Limb (tissue), 2 donors: ENCODE measurements around the gene USP48.
A peak's percentile ranks its signal among the peaks of the same experiment; 100 is the strongest.

ENCODE experiments used
- DNase-seq, 2 donors: peaks; one replicate each; pipeline ENCODE4 v3.0.0-alpha.2; 2016; ENCODE audit errors: extremely low spot score in 2 of 2

The USP48 gene

DNA sequence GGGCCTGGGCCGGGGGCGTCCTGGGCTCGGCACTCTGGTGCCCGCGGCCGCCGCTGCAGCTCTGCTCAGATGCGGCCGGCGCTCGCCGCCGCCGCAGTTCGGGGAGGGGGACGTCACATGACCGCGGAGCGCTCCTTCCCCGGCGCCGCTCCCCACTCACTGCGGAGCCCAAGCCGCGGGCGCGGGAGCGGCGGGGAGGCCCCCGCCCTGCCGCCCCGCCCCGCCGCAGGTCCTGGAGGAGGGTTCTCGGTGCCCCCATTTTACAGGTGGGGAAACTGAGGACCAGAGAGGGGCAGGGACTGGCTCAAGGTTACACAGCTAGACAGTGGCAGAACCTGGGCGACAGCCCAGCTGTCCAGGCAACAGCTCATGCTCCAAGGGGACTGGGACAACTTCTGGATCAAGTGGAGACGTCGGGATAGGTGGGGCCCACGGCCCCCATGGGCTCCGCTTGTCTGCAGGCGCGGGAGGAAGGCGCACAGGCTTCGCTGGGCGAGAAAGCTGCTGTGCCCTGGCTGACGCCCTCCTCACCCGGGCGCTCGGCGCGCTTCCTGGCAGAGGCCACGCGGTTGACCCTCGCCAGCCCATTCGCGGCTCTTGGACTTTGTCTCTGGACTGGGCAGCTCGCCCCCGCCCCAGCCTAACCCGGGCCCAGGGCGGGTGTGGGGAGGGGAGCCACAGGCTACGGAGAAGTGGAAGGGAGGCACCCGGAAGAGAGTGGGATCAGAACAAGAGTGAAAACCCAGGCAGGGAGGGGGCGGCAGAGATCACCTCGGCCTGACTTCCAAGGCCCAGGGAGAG, 113.5 kb downstream of the USP48 start, which contains the start of gene RAP1GAP:
RAP1GAP (minus strand) TSS at position 100 of the 801 bp plus-strand sequence. CDS start 49,325 bp downstream, outside the sequence.
- DNase-seq: peak in 1 of 2 donors; percentile 69

DNA sequence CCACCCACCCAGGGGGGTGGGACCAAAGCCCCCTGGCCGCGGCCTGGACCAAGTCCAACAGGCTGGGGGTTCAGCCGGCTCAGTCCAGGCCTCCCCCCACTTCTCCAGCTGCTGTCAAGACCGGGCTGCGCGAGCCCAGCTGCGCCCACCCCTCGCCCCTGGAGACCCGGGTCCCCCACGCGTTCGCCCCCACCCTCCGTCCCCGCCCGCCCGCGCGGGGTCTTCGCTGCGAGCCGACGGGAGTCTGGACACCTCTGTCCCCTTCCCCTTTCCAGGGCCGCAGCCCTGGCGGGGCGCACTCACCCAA, 114.0 kb downstream of the USP48 start:
- peak in 1 of 2 donors; percentile 63 for DNase-seq

DNA sequence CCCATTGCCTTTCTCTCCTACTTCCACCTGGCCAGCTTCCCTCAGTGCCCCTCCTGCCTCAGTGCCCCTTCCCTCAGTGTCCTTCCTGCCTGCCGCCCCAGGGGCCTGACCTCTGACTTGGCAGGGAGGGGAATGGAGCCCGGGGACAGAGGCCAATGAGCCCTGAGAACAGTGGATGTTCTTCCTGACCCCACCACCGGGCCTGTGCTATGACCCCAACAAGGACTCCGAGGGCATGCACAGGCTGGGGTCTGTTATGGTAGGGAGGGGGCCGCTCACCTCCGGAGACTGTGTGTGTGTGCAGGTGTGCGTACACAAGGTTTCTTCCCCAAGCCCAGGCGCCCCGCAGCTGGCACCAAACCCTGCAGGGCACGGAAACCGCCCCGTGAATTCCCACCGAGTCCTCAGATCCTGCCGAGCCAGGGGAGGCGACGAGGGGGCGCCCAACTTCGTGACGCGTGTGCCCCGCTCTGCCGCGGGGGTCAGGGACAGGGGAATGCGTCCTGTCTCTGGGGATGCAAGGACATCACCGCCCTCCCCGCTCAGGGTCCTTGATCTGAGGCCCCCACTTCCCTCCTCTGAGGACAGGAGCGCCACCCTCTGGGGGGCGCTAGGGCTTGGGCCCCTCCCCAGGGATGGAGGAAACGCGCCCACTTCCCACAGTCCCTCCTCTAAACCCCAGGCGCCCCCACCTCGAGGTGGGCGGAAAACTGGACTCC, 114.6 kb downstream of the USP48 start:
- DNase-seq: peak in 1 of 2 donors; percentile 43

DNA sequence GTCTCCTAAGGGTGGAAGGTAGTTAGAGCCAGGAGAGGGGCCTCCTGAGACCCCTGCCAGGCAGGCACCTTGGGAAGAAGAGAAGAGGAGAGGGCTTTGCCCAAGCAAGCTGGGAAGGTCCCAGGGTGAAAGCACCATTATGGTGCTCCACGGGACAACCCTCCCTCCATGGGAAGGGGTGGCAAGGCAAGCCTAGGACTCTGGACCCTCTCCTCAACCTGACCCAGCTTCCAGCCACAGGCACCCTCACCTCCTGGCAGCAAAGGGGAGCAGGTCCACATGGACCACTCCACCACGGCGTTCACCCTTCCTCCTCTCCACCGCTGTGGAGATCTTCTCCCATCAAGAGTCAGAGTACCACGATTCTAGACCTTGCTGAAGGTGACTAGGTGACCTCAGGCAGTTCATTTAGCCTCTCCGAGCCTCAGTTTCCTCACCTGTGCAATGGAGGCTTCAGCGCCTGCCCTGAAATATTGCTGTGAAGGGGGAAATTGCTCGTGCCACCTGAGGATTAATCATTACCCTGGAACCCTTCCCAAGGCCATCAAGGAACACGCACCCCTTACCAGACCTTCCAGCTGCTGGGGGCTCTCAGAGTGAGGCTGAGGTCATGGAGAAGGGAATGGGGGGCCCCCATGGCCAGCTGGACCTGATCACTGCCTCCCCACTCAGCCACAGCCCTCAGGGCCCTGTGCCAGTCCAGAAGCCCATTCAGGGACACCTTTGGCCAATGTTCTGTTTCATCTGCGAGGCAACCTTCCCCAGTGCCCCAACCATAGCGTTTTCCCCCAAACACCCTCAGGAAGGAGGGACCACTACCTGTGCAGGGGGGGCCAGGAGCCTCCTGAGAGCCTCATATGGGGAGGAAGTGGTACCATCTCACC, 115.4 kb downstream of the USP48 start:
- DNase-seq: no peak

DNA sequence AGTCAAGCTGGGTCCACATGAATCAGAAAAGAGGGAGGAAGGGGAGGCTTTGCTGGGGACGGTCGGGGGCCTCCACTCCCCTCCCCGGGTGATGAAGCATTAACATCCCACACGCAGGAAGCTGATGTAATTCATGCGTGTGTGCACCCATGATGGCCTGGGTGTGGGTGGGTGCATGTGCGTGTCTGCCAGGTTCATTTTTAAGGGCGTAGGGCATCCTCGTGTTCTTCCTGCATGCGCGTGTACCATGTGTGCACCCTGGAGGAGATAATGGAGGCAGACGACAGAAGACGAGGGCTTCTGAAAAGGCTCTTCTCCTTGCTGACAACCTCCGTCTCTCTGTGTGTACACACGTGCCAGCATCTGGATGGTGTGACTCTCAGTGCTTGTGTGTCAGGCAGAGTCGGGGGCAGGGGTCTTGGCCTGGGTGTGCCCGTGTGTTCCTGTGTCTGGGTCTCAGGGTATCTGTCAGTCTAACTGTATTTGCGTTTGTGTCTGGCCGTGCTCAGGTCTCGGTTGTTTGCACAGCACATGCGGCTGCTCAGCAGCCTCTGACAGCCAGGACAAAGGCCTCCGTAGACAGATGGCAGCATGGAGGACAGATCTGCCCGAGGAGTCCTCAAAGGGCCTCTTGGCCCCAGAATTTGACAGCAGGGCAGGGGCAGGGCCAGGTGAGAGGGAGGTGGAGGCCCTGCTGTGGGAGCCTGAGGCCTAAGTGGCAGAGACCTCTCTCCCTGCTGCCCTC, 116.2 kb downstream of the USP48 start:
- peak in 1 of 2 donors; percentile 31 for DNase-seq

DNA sequence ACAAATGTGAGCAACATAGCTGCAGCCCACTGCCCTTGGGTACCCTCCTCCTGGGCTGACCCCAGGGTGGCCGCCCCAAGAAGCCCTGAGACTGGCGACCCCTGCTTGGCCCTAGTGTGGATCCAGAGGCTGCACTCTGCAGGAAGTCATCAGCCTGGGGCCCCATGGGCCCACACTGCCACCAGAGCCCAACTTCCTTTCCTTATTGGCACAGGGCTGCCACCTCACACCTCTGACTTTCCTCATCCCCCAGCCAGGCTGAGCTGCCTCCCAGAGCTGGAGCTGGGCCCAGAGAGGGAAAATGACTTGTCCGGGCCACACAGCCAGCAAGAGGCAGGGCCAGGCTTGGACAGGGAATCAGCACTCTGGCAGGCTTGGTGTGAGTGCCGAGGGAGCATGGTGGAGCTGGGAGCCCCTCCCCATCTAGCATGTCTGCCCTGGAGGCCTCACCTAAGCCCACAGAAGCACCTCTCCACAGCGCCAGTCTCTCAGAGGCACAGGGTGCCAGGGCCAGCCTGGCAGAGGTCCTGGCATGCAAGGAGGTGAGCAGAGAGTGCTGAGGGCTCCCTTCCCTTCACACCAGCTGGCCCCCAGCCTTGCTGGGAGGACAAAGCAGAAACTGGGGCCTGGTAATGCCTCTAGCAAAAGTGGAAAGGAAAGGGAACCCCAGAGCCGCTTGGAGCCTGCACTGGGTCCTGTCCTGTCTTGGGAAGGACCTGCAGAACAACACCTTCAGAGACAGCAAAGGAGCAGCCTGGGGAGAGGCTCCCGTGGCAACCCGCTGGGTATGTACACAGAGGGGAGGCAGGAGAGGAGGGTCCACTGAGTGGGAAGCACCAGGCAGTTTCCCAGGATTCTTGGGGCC, 117.0 kb downstream of the USP48 start:
- DNase-seq: no peak

DNA sequence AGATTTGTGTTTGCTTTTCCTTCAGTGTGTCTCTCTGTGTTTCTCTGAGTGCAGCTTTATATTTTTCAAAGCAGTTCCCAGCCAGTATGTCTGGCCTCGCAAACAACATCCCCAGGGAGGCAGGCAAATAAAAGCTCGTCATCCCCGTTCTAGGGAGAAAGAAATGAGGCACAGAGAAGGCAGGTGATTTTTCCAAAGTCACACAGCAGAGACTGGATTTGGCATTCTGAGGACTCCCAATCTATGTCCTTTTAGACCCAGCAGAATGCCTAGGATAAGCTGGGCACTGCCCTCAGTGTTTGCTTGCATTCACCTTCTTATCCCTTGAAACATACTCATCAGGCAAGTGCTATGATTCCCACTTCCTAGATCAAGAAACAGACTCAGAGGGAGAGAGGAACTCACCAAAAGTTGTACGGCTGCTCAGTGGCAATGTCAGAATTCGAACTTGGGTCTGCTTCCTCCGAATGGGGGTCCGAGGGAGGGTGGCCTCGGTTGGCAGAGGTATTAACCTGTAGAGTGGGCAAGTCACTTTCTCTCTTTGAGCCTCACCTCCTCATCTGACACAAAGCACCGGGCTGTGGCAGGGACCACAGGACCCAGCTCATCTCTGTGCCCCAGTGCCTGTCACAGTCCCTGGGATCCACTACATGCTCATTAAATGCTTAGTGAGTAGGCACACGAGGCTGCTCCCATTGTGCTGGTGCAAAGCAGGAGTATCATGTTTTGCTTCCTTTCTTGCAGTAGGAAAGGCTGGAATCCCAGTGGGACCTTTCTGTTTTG, 118.0 kb downstream of the USP48 start:
- no peak for DNase-seq

DNA sequence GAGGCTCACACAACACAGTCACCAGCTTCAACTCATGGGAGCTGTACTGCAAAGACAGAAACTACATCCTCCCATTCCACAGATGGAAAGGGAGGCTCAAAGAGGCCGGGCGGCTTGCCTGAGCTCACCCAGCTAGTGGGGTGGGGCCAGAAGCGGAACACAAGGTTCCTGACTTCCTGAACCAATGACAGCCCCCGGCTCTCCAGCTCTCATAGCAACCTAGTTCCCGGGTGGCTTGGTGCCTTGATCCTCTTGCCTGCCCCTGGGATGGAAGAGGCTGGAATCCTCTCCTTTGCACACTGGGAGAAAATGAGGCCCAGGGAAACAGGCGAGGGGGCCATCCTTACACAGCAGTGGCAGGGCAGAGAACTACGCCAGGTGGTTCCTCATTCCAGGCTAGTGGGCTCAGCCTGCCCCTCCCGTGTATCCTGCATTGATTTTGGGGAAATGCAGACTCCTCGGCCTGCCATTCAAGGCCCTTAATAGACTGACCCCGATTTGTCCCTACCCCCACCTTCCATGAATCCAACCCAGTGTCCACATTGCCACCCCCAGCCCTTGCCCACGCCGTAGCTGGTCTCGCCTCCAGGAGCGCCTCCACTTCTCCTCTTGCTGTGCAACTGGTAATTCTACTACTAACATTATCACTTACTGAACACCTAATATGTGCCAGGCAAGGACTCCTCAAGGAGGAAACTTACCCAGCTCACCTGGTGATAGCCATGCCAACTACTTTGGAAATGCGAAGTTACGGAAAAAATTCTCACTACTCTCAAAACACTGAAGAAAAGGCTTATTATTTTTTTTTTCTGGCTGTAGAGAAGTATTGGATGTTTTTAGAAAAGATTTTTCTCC, 118.8 kb downstream of the USP48 start:
- no peak for DNase-seq

DNA sequence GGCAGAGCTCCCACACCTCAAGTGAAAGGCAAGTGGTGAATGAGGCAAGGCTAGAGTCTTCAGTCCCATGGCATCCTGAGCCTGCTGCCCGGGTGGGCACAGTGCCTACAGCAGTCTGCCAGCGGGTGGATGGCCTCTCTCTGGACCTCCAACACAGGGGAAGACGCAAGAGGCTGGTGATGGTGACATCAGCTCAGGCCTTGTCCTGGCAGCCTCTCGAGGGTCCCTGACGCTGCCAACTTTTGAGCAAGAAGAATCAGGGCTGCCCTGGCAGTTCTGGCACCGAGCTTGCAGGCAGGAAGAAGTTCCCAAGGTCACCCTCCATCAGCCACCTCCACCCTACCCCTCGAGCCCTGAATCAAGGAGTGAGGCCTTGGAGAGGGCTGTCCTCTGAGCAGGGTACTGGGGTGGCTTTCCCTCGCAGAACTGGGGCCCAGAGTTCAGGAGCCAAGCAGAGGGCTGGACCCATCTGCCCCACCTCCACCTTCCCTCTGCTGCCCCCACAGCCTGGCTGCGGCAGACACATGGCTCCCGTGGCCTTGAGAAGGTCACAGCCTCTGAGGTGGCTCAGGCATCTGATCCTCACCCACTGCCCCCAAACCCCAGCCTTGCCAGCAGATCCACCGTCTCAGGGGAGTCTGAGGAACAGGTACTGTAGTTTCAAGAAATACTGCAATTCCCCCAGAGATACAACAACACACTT, 119.5 kb downstream of the USP48 start:
- no peak for DNase-seq

DNA sequence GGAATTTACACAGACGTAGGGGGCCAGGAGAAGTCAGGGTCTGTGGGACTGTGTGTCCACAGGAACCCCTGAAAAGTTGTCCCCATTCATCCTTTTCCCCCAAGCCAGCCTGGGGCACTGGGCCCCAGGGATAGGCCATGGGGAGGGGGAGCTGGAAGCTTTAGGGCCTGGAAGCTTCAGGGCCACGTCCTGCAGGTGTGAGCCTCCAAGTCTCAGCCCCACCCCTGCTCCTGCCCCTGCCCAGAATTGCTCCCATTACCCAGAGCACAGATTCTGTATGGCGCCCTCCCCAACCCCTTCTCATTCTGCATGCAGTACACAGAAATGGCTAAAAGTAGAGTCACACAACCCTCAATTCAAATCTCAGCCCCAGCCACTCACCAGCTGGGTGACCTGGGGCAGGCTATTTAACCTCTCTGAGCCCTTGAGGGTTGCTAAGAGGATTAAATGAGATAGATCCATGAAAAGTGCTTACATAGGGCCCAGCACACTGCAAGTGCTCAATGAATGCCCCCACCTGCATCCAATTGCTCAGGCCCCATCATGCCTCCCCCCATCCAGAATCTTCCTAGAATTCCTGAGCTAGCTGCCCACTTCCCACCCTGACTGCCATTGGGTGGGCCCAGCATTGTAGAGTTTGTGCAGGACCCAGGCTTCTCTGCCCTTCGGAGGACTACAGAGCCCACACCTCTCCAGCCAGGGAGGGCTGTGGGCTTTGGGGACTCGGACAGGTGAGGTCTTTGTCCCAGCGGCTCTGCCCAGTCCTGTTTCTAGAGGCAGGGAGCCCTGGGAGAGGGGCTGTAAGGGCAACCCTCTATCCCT, 120.3 kb downstream of the USP48 start:
- no peak for DNase-seq

DNA sequence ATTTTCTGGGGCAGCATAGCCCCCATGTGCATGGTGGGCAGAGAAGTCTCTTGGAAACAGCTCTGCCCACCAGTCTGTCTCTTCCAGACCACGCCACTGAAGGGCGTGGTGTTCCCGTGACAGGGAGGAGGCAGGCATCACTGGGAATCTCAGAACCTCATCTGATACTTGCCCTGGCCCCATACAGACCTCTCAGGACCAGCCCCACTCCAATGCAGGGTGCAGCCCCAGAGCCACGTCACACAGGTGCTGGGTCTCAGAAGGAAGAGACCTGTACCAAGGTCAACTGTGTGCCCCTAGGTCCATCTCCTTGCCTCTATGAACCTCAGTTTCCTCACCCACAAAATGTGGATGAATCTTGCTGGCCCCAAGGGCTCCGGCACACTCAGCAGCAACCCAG, 121.1 kb downstream of the USP48 start:
- no peak for DNase-seq

DNA sequence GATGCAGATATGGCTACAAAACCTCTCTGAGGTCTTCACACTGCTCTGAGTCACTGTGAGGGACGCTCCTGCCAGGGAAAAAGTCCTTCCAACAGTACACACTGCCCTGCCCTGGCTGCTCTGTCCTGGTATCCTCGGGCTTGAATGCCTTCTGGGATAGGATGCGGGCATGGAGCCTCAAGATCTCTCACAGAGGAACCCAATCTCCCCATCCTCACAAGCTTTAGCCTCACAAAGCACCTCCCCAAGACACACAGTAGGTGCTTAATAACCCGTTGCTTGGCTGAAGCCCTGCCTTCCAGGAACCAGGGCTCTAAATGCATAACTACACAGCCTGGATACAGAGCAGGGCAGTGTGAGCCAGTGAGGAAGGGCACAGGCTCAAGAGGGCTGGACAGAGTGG, 123.0 kb downstream of the USP48 start:
- DNase-seq: no peak

DNA sequence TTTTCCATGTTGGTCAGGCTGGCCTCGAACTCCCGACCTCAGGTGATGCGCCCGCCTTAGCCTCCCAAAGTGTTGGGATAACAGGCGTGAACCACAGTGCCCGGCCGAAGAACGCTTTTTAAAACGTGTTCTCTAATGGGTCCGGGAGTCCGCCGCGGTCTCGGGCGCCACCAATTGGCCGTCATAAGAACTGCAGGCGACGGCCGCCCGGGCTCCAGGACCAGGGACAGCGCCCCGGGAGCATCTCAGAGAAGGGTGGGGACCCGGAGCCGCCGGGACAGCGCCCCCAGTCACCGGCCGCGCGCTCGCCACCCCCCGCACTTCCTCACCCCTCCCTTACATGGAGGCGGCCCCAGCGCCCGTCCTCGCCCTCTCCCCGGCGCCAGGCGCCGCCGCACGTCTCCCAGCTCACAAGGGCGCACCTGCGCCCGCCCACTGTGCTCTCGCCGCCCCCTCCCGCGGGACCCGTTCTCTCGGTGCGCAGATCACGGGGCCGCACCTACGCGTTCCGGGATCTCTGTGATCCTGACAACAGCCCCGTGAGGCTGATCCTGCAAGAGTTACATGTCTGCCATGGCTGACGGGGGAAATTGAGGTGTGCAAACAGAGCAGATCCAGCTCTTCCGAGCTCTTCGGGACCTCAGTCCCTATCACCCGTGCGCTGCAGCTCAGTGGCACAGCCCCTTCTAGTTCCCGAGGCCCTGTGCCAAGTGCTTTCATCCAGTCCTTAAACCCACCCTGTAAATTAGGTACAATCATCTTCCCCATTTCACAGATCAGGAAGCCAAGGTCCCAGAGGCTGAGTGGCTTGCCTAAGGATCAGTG, 123.6 kb downstream of the USP48 start:
- DNase-seq: peak; percentile 70 to 91

DNA sequence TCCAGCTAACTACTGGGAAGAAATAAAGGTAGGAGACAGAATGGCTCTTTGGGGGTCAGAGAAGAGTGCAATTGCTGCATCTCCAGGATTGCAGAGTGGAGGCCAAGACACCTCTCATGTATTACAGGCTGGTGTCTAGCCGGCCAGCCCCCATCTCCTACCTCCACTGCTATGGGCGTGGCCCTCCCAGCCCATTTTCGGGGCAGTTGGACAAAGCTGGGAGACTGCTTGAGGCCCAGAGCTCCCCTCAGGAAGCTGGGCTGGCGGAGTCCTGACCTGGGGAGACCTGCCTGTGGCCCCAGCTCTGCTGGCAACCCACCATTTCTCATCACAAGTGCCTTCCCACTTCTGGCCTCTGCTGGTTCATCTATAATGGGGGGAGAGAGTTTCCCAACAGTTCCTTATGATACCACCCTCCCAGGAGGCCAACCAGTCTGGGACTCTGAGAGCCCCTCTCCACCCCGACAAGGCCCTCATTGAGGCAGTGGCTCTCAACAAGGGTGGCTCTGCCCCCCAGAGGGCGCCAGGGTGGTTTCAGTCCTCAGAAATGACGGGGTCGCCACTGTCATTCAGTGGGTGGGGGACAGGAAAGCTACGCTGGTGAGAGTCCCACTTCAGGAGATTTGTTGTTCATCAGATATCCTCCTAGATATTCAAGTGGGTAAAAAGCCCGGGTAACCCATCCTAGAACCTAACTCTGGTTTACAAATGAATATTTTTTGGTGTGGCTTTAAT, 125.3 kb downstream of the USP48 start:
- DNase-seq: no peak

DNA sequence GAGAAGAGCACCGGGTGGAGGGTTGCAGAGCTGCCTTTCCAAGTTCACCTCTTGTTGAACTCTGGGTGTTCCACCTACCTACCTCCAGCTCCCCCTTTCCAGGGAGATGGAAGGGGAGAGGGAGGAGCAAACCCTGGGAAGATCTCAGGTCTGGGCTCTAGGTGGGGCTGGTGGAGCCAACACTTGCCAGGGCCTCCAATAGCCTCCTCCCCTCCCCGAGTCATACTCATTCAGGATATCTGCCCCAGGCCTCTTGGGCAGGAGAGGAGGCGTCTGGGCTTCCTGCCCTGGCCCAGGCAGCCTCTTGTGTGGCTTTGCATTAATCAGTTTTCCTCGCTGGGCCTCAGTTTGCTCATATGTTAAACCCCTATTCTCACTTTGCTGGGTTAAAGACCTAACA, 127.2 kb downstream of the USP48 start:
- no peak for DNase-seq
